Transverse colon (tissue), 4 donors: ENCODE measurements around the gene ZNF134.

Source experiments
- EP300 ChIP-seq: sonication (generic); formaldehyde crosslinking; IDR thresholded peaks from one replicate; pipeline ENCODE4 v1.6.1; 2017; ENCODE audit warnings: antibody characterized with exemption, low read depth
- POLR2A ChIP-seq: fragments of 450-650 bp; IDR thresholded peaks from one replicate; pipeline ENCODE4 v1.6.1; 2016; ENCODE audit warnings: antibody characterized with exemption, mild to moderate bottlenecking, moderate library complexity
- POLR2AphosphoS5 ChIP-seq, 3 donors: sonication (generic); formaldehyde crosslinking; IDR thresholded peaks; one replicate each; pipeline ENCODE4 v1.6.1; 2016; ENCODE audit warnings: antibody characterized with exemption in 3 of 3
- TF ChIP-seq, protein P1 (sequence below), 5 experiments: fragments of 200-600 bp in 3 of 5; fragments of 450-650 bp in 2 of 5; sonication (generic) in 3 of 5; IDR thresholded peaks; 1 replicate in 2 of 5; 2 replicates in 3 of 5; pipeline ENCODE4 v1.5.1; 2016 to 2017; ENCODE audit warnings: antibody characterized with exemption in 5 of 5, inconsistent platforms in 3 of 5, mild to moderate bottlenecking in 2 of 5, moderate library complexity in 1 of 5

DNA sequence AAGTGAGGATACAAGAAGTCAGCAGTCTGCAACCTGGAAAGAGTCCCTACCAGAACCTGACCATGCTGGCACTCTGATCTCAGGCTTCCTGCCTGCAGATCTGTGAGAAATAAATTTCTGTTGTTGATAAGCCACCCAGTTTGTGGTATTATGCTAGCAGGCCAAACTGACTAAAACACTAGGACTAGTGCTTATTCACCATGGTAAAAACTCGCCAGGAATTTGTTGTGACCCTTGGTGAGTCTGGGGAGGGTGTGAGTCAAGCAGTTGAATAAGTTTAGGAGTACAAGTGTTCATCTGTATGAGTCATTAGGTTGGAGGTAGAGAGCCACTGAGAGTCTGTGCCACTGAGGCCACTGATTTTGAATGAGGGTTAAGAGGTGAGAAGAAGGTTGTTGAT, 26.5 kb upstream of the ZNF134 start:
- TF ChIP-seq, protein P1, sequence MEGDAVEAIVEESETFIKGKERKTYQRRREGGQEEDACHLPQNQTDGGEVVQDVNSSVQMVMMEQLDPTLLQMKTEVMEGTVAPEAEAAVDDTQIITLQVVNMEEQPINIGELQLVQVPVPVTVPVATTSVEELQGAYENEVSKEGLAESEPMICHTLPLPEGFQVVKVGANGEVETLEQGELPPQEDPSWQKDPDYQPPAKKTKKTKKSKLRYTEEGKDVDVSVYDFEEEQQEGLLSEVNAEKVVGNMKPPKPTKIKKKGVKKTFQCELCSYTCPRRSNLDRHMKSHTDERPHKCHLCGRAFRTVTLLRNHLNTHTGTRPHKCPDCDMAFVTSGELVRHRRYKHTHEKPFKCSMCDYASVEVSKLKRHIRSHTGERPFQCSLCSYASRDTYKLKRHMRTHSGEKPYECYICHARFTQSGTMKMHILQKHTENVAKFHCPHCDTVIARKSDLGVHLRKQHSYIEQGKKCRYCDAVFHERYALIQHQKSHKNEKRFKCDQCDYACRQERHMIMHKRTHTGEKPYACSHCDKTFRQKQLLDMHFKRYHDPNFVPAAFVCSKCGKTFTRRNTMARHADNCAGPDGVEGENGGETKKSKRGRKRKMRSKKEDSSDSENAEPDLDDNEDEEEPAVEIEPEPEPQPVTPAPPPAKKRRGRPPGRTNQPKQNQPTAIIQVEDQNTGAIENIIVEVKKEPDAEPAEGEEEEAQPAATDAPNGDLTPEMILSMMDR (IDR thresholded peaks at IDR 0.05) = no peak
- TF ChIP-seq POLR2A = no peak
- no peak for TF ChIP-seq EP300
- TF ChIP-seq POLR2AphosphoS5 (IDR thresholded peaks at IDR 0.05) = no peak
